ENCODE results near the gene OCRL.

DNA sequence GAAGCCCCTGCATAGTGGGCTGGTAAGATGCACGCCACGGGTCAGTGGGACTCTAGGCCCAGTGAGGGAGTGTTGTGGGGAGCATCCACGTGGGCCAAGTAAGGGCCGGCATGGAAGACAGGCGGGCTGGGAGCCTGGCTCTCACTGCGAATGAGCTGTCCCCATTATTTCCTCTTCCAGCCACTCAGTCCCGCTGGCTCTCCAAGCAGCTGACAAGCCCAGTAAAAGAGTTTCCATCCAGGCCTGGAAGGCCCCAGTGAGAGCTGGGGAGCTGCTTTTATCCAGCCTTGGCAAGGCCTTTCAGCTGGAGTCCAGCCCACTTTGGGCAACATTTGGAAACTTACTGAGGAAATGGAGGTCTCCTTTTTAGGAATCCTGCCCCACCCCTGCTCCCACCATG lies 89.8 kb downstream of the OCRL start:
- TF ChIP-seq, protein P1, sequence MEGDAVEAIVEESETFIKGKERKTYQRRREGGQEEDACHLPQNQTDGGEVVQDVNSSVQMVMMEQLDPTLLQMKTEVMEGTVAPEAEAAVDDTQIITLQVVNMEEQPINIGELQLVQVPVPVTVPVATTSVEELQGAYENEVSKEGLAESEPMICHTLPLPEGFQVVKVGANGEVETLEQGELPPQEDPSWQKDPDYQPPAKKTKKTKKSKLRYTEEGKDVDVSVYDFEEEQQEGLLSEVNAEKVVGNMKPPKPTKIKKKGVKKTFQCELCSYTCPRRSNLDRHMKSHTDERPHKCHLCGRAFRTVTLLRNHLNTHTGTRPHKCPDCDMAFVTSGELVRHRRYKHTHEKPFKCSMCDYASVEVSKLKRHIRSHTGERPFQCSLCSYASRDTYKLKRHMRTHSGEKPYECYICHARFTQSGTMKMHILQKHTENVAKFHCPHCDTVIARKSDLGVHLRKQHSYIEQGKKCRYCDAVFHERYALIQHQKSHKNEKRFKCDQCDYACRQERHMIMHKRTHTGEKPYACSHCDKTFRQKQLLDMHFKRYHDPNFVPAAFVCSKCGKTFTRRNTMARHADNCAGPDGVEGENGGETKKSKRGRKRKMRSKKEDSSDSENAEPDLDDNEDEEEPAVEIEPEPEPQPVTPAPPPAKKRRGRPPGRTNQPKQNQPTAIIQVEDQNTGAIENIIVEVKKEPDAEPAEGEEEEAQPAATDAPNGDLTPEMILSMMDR (IDR thresholded peaks at IDR 0.05; ENCODE audit: insufficient read depth, low read length) = no peak
- TF ChIP-seq GABPA (IDR thresholded peaks at IDR 0.05; ENCODE audit: low read depth) (no peak), POLR2AphosphoS5 (IDR thresholded peaks at IDR 0.05; ENCODE audit: low read depth) (no peak)
- TF ChIP-seq, protein P2, sequence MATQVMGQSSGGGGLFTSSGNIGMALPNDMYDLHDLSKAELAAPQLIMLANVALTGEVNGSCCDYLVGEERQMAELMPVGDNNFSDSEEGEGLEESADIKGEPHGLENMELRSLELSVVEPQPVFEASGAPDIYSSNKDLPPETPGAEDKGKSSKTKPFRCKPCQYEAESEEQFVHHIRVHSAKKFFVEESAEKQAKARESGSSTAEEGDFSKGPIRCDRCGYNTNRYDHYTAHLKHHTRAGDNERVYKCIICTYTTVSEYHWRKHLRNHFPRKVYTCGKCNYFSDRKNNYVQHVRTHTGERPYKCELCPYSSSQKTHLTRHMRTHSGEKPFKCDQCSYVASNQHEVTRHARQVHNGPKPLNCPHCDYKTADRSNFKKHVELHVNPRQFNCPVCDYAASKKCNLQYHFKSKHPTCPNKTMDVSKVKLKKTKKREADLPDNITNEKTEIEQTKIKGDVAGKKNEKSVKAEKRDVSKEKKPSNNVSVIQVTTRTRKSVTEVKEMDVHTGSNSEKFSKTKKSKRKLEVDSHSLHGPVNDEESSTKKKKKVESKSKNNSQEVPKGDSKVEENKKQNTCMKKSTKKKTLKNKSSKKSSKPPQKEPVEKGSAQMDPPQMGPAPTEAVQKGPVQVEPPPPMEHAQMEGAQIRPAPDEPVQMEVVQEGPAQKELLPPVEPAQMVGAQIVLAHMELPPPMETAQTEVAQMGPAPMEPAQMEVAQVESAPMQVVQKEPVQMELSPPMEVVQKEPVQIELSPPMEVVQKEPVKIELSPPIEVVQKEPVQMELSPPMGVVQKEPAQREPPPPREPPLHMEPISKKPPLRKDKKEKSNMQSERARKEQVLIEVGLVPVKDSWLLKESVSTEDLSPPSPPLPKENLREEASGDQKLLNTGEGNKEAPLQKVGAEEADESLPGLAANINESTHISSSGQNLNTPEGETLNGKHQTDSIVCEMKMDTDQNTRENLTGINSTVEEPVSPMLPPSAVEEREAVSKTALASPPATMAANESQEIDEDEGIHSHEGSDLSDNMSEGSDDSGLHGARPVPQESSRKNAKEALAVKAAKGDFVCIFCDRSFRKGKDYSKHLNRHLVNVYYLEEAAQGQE (IDR thresholded peaks at IDR 0.05; ENCODE audit: insufficient replicate concordance, low read depth) = no peak

Data from HL-60 (cell line).